Prostate gland (tissue), 2 donors: ENCODE data around the gene RNF141. TPM values are rescaled to one million over a fixed set of nuclear protein-coding genes. Genes with fewer than 3 reads are reported as not detected.
A peak's percentile ranks its signal among the peaks of the same experiment; 100 is the strongest.

Experiments
- DNase-seq: peaks from one replicate; pipeline ENCODE4 v3.0.0-alpha.2; 2019; ENCODE audit warnings: low spot score
- H3K27ac ChIP-seq, 2 donors: fragments of 200-600 bp; sonication (generic); 2 replicates each; pipeline ENCODE4 v1.5.1; 2017 to 2019
- H3K27me3 ChIP-seq: fragments of 200-600 bp; sonication (generic); replicated peaks from 2 replicates; pipeline ENCODE4 v1.5.1; 2019; ENCODE audit not compliant: insufficient read depth
- H3K36me3 ChIP-seq, 2 donors: fragments of 200-600 bp; sonication (generic); 1 replicate in 1 of 2; 2 replicates in 1 of 2; pipeline versions ENCODE4 v1.5.1 to v1.8.1; 2017 to 2019
- H3K4me1 ChIP-seq: fragments of 200-600 bp; sonication (generic); replicated peaks from 2 replicates; pipeline ENCODE4 v1.5.1; 2019
- H3K4me3 ChIP-seq, 2 donors: fragments of 200-600 bp; sonication (generic); 2 replicates each; pipeline ENCODE4 v1.5.1; 2017 to 2019
- H3K9me3 ChIP-seq: fragments of 200-600 bp; sonication (generic); 2 replicates; pipeline ENCODE4 v1.5.1; 2017
- POLR2A ChIP-seq: fragments of 450-650 bp; IDR thresholded peaks from one replicate; pipeline ENCODE4 v1.6.1; 2016; ENCODE audit warnings: antibody characterized with exemption, mild to moderate bottlenecking
- POLR2AphosphoS5 ChIP-seq: sonication (generic); formaldehyde crosslinking; IDR thresholded peaks from one replicate; pipeline ENCODE4 v1.6.1; 2017; ENCODE audit warnings: antibody characterized with exemption
- WGBS: methylation state at CpG from one replicate; pipeline ENCODE4 v1.1.5; 2018; 5-methylcytosine and 5-hydroxymethylcytosine counted together
- intact Hi-C: fragments of 100-400 bp; cut with DNase I; formaldehyde crosslinking; loops from one replicate; pipeline ENCODE4 v1.14.2; 2022
- total RNA-seq, 2 donors: library from RNA; depleted of rRNA; stranded (reverse); fragments of >200 nt; gene quantifications; one replicate each; pipeline ENCODE4 v1.1.0, GENCODE V29; 2016
- TF ChIP-seq, protein P1 (sequence below), 4 experiments: fragments of 200-600 bp in 2 of 4; fragments of 450-650 bp in 2 of 4; sonication (generic) in 2 of 4; IDR thresholded peaks; 1 replicate in 3 of 4; 2 replicates in 1 of 4; pipeline ENCODE4 v1.5.1; 2016 to 2019; ENCODE audit warnings: antibody characterized with exemption in 4 of 4, mild to moderate bottlenecking in 2 of 4, moderate library complexity in 2 of 4

Gene RNF141
- total RNA-seq, 2 donors from 2014 or later, result 52.9 to 66.2 TPM

- intact Hi-C loops, result no loop called here
- Histone ChIP-seq H3K4me1 (no peaks in the 10 kb centered on the region), H3K27ac (peak overlapping the region; percentile 61 to 76), H3K9me3 (no peaks in the 10 kb centered on the region), H3K4me3 (no peak overlapping the region), H3K36me3 (no peaks in the 10 kb centered on the region), H3K27me3 (no peaks in the 10 kb centered on the region)
- DNase-seq, result no peak
- 53% methylated on average over 7 of the region's 7 CpGs for WGBS
- TF ChIP-seq POLR2A (no peak), POLR2AphosphoS5 (no peak)
- TF ChIP-seq, protein P1, sequence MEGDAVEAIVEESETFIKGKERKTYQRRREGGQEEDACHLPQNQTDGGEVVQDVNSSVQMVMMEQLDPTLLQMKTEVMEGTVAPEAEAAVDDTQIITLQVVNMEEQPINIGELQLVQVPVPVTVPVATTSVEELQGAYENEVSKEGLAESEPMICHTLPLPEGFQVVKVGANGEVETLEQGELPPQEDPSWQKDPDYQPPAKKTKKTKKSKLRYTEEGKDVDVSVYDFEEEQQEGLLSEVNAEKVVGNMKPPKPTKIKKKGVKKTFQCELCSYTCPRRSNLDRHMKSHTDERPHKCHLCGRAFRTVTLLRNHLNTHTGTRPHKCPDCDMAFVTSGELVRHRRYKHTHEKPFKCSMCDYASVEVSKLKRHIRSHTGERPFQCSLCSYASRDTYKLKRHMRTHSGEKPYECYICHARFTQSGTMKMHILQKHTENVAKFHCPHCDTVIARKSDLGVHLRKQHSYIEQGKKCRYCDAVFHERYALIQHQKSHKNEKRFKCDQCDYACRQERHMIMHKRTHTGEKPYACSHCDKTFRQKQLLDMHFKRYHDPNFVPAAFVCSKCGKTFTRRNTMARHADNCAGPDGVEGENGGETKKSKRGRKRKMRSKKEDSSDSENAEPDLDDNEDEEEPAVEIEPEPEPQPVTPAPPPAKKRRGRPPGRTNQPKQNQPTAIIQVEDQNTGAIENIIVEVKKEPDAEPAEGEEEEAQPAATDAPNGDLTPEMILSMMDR (IDR thresholded peaks at IDR 0.05), result no peak
Observed at GRCh38 chr11:10587388-10587787, 46.4 kb upstream of the RNF141 start.

DNA sequence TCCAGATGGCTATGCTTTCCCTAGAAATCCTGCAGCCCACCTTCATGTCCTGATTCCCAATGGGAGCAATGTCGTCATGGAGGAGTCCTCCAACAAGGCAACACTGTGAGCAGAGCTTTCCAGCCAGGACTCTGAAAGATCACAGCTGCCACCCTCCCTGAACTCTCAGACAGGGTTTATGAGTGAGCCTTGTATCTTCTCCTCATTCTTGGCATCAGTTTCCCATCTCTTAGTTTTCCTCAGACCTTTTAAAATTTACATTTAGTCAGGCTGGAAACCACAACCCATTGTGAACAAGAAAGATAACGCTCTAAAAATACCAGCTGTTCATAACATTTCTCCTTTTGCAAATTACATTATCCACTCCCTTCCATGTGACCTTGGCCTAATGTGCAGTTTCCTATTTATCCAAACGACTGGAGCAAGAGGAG lies 43.1 kb upstream of the RNF141 start:
- intact Hi-C loops, result no loop called here
- H3K4me3 ChIP-seq, result no peak overlapping the region
- DNase-seq, result no peak
- peak; percentile 33 for TF ChIP-seq POLR2AphosphoS5
- no peak for TF ChIP-seq POLR2A
- no peaks in the 10 kb centered on the region for H3K27me3 ChIP-seq
- no peaks in the 10 kb centered on the region for H3K9me3 ChIP-seq
- H3K36me3 ChIP-seq, result no peaks in the 10 kb centered on the region
- peak overlapping the region in 1 of 2 donors; percentile 48 for H3K27ac ChIP-seq
- H3K4me1 ChIP-seq, result no peaks in the 10 kb centered on the region
- WGBS, result 31% methylated on average over 3 of the region's 3 CpGs

DNA sequence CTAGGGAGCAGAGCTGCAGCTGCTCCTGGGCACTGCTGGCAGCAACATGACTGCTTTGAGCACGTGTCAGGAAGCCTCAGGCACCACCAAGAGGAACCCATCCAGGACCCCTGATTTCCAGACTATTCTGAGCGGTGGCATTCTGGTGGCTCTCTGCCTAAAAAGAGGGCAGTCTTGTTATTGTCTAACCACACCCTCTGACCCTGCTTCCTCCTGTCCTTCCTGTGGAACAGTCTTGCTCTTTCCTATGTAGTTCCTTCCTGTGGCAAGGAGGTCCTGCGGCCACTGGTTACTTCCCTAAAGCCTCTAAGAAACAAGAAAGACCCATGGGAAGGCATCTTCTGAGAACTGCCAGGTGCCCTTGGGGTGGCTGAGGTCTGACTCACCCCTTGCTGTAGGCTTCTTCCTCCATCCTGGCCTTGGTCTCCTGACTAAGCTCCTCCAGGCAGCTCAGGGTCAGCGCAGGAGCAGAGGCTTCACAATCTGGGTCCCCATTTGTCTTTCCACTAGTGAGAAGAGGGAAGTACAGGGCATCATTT lies 40.6 kb upstream of the RNF141 start:
- Histone ChIP-seq H3K27me3 (no peaks in the 10 kb centered on the region), H3K27ac (peak overlapping the region; percentile 4 to 32), H3K4me1 (no peaks in the 10 kb centered on the region), H3K9me3 (no peaks in the 10 kb centered on the region), H3K4me3 (no peak overlapping the region), H3K36me3 (no peaks in the 10 kb centered on the region)
- no peak for DNase-seq
- intact Hi-C loops, result no loop called here
- WGBS, result 81% methylated on average over 4 of the region's 4 CpGs
- TF ChIP-seq POLR2A, result no peak
- no peak for TF ChIP-seq POLR2AphosphoS5
- TF ChIP-seq, protein P1 (IDR thresholded peaks at IDR 0.05), result no peak

GRCh38 chr11:10580623-10581022 lies 39.6 kb upstream of the RNF141 start:
- H3K4me3 ChIP-seq, result no peak overlapping the region
- DNase-seq, result no peak
- H3K9me3 ChIP-seq, result no peaks in the 10 kb centered on the region
- intact Hi-C loops, result no loop called here
- H3K27me3 ChIP-seq, result no peaks in the 10 kb centered on the region
- peak overlapping the region; percentile 4 to 6 for H3K27ac ChIP-seq
- no peaks in the 10 kb centered on the region for H3K4me1 ChIP-seq
- TF ChIP-seq POLR2AphosphoS5, result no peak
- no peak for TF ChIP-seq POLR2A
- TF ChIP-seq, protein P1 (IDR thresholded peaks at IDR 0.05), result no peak
- WGBS, result 68% methylated on average over 4 of the region's 4 CpGs
- H3K36me3 ChIP-seq, result no peaks in the 10 kb centered on the region

DNA sequence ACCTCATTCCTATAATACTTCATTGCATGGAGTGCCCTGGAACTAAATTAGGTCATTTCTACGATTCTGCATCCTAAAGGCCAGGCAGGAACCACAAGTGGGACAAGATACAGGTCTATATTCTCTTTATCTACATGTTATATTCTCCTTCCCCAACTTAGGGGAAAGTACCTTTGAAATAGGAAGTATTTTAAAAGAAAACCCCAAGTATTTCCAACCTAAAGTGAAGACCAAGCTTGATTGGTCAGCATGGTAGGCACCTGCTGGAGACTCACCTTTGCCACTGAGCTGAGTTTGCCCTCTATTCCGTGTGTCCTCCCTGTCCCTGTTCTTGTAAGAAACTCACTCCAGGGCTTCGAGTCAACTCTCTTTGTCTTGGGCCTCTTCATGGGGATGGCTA lies 38.7 kb upstream of the RNF141 start:
- WGBS, result 88% methylated on average over 3 of the region's 3 CpGs
- no peaks in the 10 kb centered on the region for H3K27me3 ChIP-seq
- H3K9me3 ChIP-seq, result no peaks in the 10 kb centered on the region
- intact Hi-C loops, result loop anchor here (2.0 to 5.0 kb wide), 2 partner anchors 39 to 148 kb away; no protein-coding TSS in a partner anchor
- no peak overlapping the region for H3K4me3 ChIP-seq
- TF ChIP-seq, protein P1 (IDR thresholded peaks at IDR 0.05), result no peak
- TF ChIP-seq POLR2A, result no peak
- TF ChIP-seq POLR2AphosphoS5, result no peak
- DNase-seq, result no peak
- no peaks in the 10 kb centered on the region for H3K36me3 ChIP-seq
- no peaks in the 10 kb centered on the region for H3K4me1 ChIP-seq
- peak overlapping the region; percentile 4 to 6 for H3K27ac ChIP-seq
